HCT116 (cell line): ENCODE data around the gene SLC52A3. TPM values are rescaled to one million over a fixed set of nuclear protein-coding genes. Genes with fewer than 3 reads are reported as not detected.
A peak's percentile ranks its signal among the peaks of the same experiment; 100 is the strongest.

Experiments used
- ATAC-seq: fragments of 200-7000 bp; cut with Tn5 transposase; 2 replicates; pipeline ENCODE4 v1.9.1; 2020; ENCODE audit warnings: mild to moderate bottlenecking, moderate library complexity
- BruUV-seq: library from RNA; stranded (reverse); fragments of 400-500 nt; replicated peaks from 2 replicates; lab custom pipeline; 2021; lab: Mats Ljungman, UMichigan
- CTCF ChIA-PET: fragments of 300-600 bp; sonication (Branson Sonifier 250); formaldehyde crosslinking; loops from one replicate; lab custom pipeline; 2021; ENCODE audit warnings: antibody characterized with exemption; lab: Charles Lee
- POLR2A ChIA-PET: fragments of 300-600, 350-600 bp; sonication (Branson Sonifier 250); formaldehyde crosslinking; loops from one replicate; lab custom pipeline; 2021; ENCODE audit warnings: antibody characterized with exemption; lab: Charles Lee
- RAD21 ChIA-PET, 2 experiments: fragments of 300-600 bp; sonication (Branson Sonifier 250); formaldehyde crosslinking; loops; one replicate each; lab custom pipeline; 2023; ENCODE audit warnings: low total read pairs in 2 of 2; ENCODE audit not compliant: uncharacterized antibody in 2 of 2, unreplicated experiment in 2 of 2, low non-redundant PET in 1 of 2; lab: Charles Lee
- DNase-seq: peaks from one replicate; pipeline ENCODE4 v3.0.0-alpha.2; 2010; ENCODE audit warnings: low read depth, low spot score
- H2AFZ ChIP-seq: fragments of 200-600 bp; shearing (Covaris generic), sonication (generic); 2 replicates; pipeline ENCODE4 v1.6.1; 2017; ENCODE audit warnings: low read depth, mixed run types, mixed read lengths, antibody characterized with exemption, low read length; ENCODE audit not compliant: poor library complexity, severe bottlenecking
- H3K27ac ChIP-seq: 2 replicates; pipeline ENCODE4 v1.5.1; 2012; ENCODE audit warnings: low read depth, low read length
- H3K27me3 ChIP-seq: fragments of 200-600 bp; sonication (generic); 2 replicates; pipeline ENCODE4 v1.6.1; 2016; ENCODE audit warnings: mixed run types, low read length, mixed read lengths; ENCODE audit not compliant: insufficient read depth
- H3K36me3 ChIP-seq, 2 experiments: fragments of 200-500 bp in 1 of 2; fragments of 200-600 bp in 1 of 2; sonication (Bioruptor generic) in 1 of 2; sonication (generic) in 1 of 2; 2 replicates each; pipeline versions ENCODE4 v1.5.1 to v1.6.1; 2014 to 2016; ENCODE audit warnings: low read length in 2 of 2, inconsistent platforms in 1 of 2, mixed read lengths in 1 of 2, mixed run types in 1 of 2; ENCODE audit not compliant: insufficient read depth in 2 of 2, control insufficient read depth in 1 of 2
- H3K4me1 ChIP-seq, 2 experiments: fragments of 200-600 bp in 1 of 2; sonication (generic) in 1 of 2; 2 replicates each; pipeline versions ENCODE4 v1.5.1 to v1.6.1; 2012 to 2017; ENCODE audit warnings: low read length in 2 of 2, inconsistent platforms in 1 of 2, mild to moderate bottlenecking in 1 of 2, mixed read lengths in 1 of 2, mixed run types in 1 of 2, moderate library complexity in 1 of 2; ENCODE audit not compliant: insufficient read depth in 2 of 2, control insufficient read depth in 1 of 2
- H3K4me2 ChIP-seq: fragments of 200-600 bp; sonication (generic); 2 replicates; pipeline ENCODE4 v1.6.1; 2017; ENCODE audit warnings: mixed run types, low read length, mixed read lengths
- H3K4me3 ChIP-seq, 2 experiments: fragments of 200-600 bp in 1 of 2; sonication (generic) in 1 of 2; replicated peaks in 1 of 2; 2 replicates each; pipeline ENCODE4 v1.5.1; 2011 to 2016; ENCODE audit warnings: low read length in 2 of 2, control low read depth in 1 of 2, low read depth in 1 of 2, mild to moderate bottlenecking in 1 of 2, mixed read lengths in 1 of 2, mixed run types in 1 of 2
- H3K79me2 ChIP-seq: fragments of 200-600 bp; sonication (generic); 2 replicates; pipeline ENCODE4 v1.6.1; 2017; ENCODE audit warnings: mild to moderate bottlenecking, mixed run types, low read length, moderate library complexity, mixed read lengths; ENCODE audit not compliant: insufficient read depth
- H3K9ac ChIP-seq: fragments of 200-600 bp; sonication (generic); 2 replicates; pipeline ENCODE4 v1.6.1; 2016; ENCODE audit warnings: low read length, mixed read lengths
- H3K9me2 ChIP-seq: fragments of 200-600 bp; sonication (generic), shearing (Covaris generic); 2 replicates; pipeline ENCODE4 v1.6.1; 2017; ENCODE audit warnings: mixed run types, mild to moderate bottlenecking, moderate library complexity; ENCODE audit not compliant: insufficient read depth
- H3K9me3 ChIP-seq, 2 experiments: fragments of 200-500 bp in 1 of 2; fragments of 200-600 bp in 1 of 2; sonication (Bioruptor generic) in 1 of 2; sonication (generic) in 1 of 2; 2 replicates each; pipeline ENCODE4 v1.6.1; 2014 to 2017; ENCODE audit warnings: low read length in 2 of 2, mixed read lengths in 2 of 2, inconsistent platforms in 1 of 2, low read depth in 1 of 2, mild to moderate bottlenecking in 1 of 2, mixed run types in 1 of 2, moderate library complexity in 1 of 2; ENCODE audit not compliant: control insufficient read depth in 1 of 2, insufficient read depth in 1 of 2
- H4K20me1 ChIP-seq: fragments of 200-600 bp; sonication (generic), shearing (Covaris generic); 2 replicates; pipeline ENCODE4 v1.6.1; 2017; ENCODE audit warnings: mixed run types, mild to moderate bottlenecking, moderate library complexity; ENCODE audit not compliant: insufficient read depth
- ELF1 ChIP-seq: IDR thresholded peaks from 2 replicates; pipeline ENCODE4 v1.6.1; 2012; ENCODE audit warnings: low read depth, borderline replicate concordance
- EZH2phosphoT487 ChIP-seq: fragments of 200-600 bp; IDR thresholded peaks from 2 replicates; pipeline ENCODE4 v1.6.1; 2018; ENCODE audit warnings: antibody characterized with exemption, borderline replicate concordance
- FOSL1 ChIP-seq: IDR thresholded peaks from 2 replicates; pipeline ENCODE4 v1.6.1; 2012; ENCODE audit warnings: low read depth
- POLR2AphosphoS5 ChIP-seq: IDR thresholded peaks from 2 replicates; pipeline ENCODE4 v1.6.1; 2011; ENCODE audit warnings: mild to moderate bottlenecking, low read depth, low read length, moderate library complexity
- RAD21 ChIP-seq: IDR thresholded peaks from 2 replicates; pipeline ENCODE4 v1.6.1; 2012; ENCODE audit warnings: low read depth, mild to moderate bottlenecking
- intact Hi-C: fragments of 100-400 bp; cut with micrococcal nuclease; formaldehyde crosslinking; loops from 2 replicates; pipeline ENCODE4 v1.10.0; 2022
- total RNA-seq: library from RNA; stranded (reverse); gene quantifications from one replicate; pipeline ENCODE4 v1.2.1, GENCODE V29; 2021; ENCODE audit not compliant: unreplicated experiment
- TF ChIP-seq, protein P1 (sequence below): IDR thresholded peaks from 2 replicates; pipeline ENCODE4 v1.6.1; 2012

Gene SLC52A3
- total RNA-seq, 1 experiment from 2014 or later = 10.2 TPM

DNA sequence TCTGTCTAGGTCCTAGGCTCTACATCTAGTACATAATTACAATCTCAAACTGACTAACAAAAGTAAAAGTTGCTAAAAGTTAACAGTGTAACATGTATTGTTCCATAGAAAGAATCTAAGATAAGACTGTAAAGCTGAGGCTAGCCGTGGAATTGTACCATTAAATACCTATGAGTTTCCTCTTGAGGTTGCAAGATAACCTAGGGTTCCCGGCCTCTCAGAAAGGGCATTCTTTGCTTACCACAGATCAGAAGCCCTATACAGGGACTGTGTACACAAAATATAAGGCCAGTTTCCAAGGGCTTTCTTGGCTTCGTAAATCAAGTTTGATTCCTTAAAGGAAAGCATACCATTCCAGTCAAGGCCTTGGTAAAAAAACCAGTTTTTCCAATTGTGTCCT lies 11.5 kb upstream of the SLC52A3 start (continued):
- TF ChIP-seq ELF1 = no peak

DNA sequence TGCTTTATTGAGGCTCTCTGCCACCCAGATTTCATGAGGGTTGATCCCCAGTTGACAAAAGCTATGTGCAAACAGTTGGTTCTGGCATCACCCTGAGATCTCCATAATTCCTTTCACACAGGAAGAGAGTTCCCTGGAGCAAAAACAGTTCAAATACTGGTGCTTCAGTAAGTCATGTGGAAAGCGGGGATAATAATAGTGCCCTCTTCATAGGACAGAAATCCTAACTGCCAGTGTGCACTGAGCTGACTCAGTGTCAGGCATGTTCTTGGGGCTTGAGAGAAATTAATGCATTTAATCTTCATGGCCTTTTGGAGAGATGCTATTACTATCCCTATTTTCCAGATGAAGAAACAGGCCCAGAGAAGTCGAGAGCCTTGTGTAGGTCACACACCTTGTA lies 7.9 kb upstream of the SLC52A3 start:
- Histone ChIP-seq H3K9me3 (no peaks in the 10 kb centered on the region), H3K4me2 (peak overlapping the region; percentile 83), H3K4me1 (peaks cover 4 to 18% of the 10 kb centered on the region in 2 experiments; a peak in 3 of 4 replicates), H3K9me2 (no peaks in the 10 kb centered on the region), H3K27ac (no peak overlapping the region), H4K20me1 (no peaks in the 10 kb centered on the region), H3K36me3 (no peaks in the 10 kb centered on the region), H3K9ac (0 out of 2 replicates have a peak overlapping the region, but pooled peaks have one; percentile 15), H2AFZ (peak overlapping the region; percentile 89), H3K27me3 (no peaks in the 10 kb centered on the region), H3K79me2 (no peaks in the 10 kb centered on the region), H3K4me3 (peak overlapping the region; percentile 43 to 59)
- DNase-seq (no peak), ATAC-seq (peak; percentile 13)
- intact Hi-C loops = no loop called here
- TF ChIP-seq EZH2phosphoT487 = no peak
- ChIA-PET RAD21 (no interaction called here), CTCF (interaction anchor here (0.8 to 2.1 kb wide), 3 partner anchors 15 to 177 kb away, joined by 4 to 8 read pairs (median 6); no protein-coding TSS in a partner anchor), POLR2A (no interaction called here)
- no TSS peak for BruUV-seq

DNA sequence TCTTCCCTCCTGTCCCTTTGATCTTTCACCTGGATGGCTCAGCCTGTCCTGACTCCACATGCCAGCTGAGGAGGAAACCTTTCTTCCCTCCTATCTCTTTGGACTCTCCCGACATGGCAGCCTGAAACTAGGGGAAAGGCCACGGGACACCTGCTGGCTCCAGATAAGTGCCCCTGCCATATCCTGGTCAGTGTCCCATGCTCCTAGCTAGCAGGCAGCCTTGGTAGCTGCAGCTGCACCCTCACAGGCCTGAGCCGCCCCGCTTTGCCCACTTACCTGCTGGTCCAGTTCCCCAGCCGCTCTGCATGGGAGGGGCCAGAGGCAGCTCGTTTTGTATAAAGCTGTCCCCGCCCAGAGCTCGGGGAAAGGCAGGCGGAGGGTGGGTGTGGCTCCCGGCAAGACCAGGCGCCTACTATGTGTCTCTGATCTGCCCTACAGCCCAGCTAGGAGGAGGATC lies 7.4 kb upstream of the SLC52A3 start:
- CTCF ChIA-PET = interaction anchor here (0.8 to 2.1 kb wide), 3 partner anchors 15 to 178 kb away, joined by 4 to 8 read pairs (median 6); no protein-coding TSS in a partner anchor
- Histone ChIP-seq H3K27ac (no peak overlapping the region; the same call in 1 of the 2 replicates), H4K20me1 (no peaks in the 10 kb centered on the region), H3K9me2 (no peaks in the 10 kb centered on the region), H3K79me2 (no peaks in the 10 kb centered on the region), H3K36me3 (no peaks in the 10 kb centered on the region), H3K4me3 (peak overlapping the region; percentile 43 to 59), H3K27me3 (no peaks in the 10 kb centered on the region), H3K4me1 (peaks cover 4 to 18% of the 10 kb centered on the region in 2 experiments; a peak in 3 of 4 replicates), H2AFZ (peak overlapping the region; percentile 89), H3K9ac (peak overlapping the region; percentile 15)
- POLR2A ChIA-PET = no interaction called here
- peak; percentile 94 for ATAC-seq
- intact Hi-C loops = no loop called here
- DNase-seq = peak; percentile 22
- RAD21 ChIA-PET = no interaction called here
- TF ChIP-seq, protein P1, sequence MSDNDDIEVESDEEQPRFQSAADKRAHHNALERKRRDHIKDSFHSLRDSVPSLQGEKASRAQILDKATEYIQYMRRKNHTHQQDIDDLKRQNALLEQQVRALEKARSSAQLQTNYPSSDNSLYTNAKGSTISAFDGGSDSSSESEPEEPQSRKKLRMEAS = no peak
- TF ChIP-seq POLR2AphosphoS5 (peak; percentile 43), RAD21 (no peak), FOSL1 (no peak)
- TF ChIP-seq, all 23 proteins: peak for 1
- Histone ChIP-seq H3K4me2 (peak overlapping the region; percentile 83), H3K9me3 (no peaks in the 10 kb centered on the region)
- BruUV-seq = no TSS peak
